SK-N-SH (cell line): ENCODE measurements around the gene ERMARD. TPM values are rescaled to one million over a fixed set of nuclear protein-coding genes. Genes with fewer than 3 reads are reported as not detected.

Source experiments
- CTCF ChIA-PET: fragments of 300-600, 350-600 bp; formaldehyde crosslinking; extraction: SDS; loops from one replicate; lab custom pipeline; 2021; lab: Yijun Ruan, JAX
- POLR2A ChIA-PET: fragments of 350-600 bp; sonication (Branson Sonifier 250); formaldehyde crosslinking; extraction: SDS; loops from one replicate; lab custom pipeline; 2020; ENCODE audit warnings: antibody characterized with exemption, inconsistent platforms; lab: Yijun Ruan, JAX
- DNase-seq: peaks from one replicate; pipeline ENCODE4 v3.0.0; 2012
- H2AFZ ChIP-seq: fragments of 200-600 bp; sonication (generic); 2 replicates; pipeline ENCODE4 v1.8.1; 2016; ENCODE audit warnings: antibody characterized with exemption, mild to moderate bottlenecking, low read depth
- H3F3A ChIP-seq: fragments of 200-600 bp; sonication (generic); replicated peaks from 2 replicates; pipeline ENCODE3; 2016; ENCODE audit warnings: antibody characterized with exemption, mild to moderate bottlenecking; ENCODE audit not compliant: insufficient read depth
- H3K27ac ChIP-seq, 2 experiments: fragments of 200-500 bp in 1 of 2; fragments of 200-600 bp in 1 of 2; sonication (Bioruptor generic) in 1 of 2; sonication (generic), shearing (Covaris generic) in 1 of 2; 2 replicates each; pipeline versions ENCODE4 v1.5.1 to v1.6.1; 2014 to 2016; ENCODE audit warnings: low read depth in 2 of 2, inconsistent platforms in 1 of 2, low read length in 1 of 2, mild to moderate bottlenecking in 1 of 2, mixed read lengths in 1 of 2
- H3K27me3 ChIP-seq: fragments of 200-600 bp; sonication (generic), shearing (Covaris generic); 2 replicates; pipeline ENCODE4 v1.6.1; 2016; ENCODE audit warnings: mixed run types; ENCODE audit not compliant: insufficient read depth
- H3K36me3 ChIP-seq, 2 experiments: fragments of 200-500 bp in 1 of 2; fragments of 200-600 bp in 1 of 2; sonication (Bioruptor generic) in 1 of 2; sonication (generic) in 1 of 2; replicated peaks in 1 of 2; 2 replicates each; pipeline versions ENCODE3 to v1.5.1; 2014 to 2016; ENCODE audit warnings: low read length in 1 of 2, mild to moderate bottlenecking in 1 of 2; ENCODE audit not compliant: insufficient read depth in 2 of 2, control insufficient read depth in 1 of 2
- H3K4me1 ChIP-seq, 2 experiments: fragments of 200-500 bp in 1 of 2; fragments of 200-600 bp in 1 of 2; sonication (Bioruptor generic) in 1 of 2; sonication (generic), shearing (Covaris generic) in 1 of 2; 2 replicates each; pipeline versions ENCODE4 v1.5.1 to v1.6.1; 2014 to 2016; ENCODE audit warnings: low read depth in 1 of 2, low read length in 1 of 2, mixed run types in 1 of 2; ENCODE audit not compliant: insufficient read depth in 2 of 2, control insufficient read depth in 1 of 2
- H3K4me2 ChIP-seq: fragments of 200-600 bp; sonication (generic), shearing (Covaris generic); 2 replicates; pipeline ENCODE4 v1.6.1; 2017; ENCODE audit warnings: mixed run types
- H3K4me3 ChIP-seq, 2 experiments: fragments of 200-500 bp in 1 of 2; fragments of 200-600 bp in 1 of 2; sonication (Bioruptor generic) in 1 of 2; sonication (generic), shearing (Covaris generic) in 1 of 2; 2 replicates each; pipeline versions ENCODE4 v1.5.1 to v1.8.1; 2014 to 2016; ENCODE audit warnings: low read depth in 2 of 2, inconsistent platforms in 1 of 2, low read length in 1 of 2, mild to moderate bottlenecking in 1 of 2, mixed read lengths in 1 of 2, moderate library complexity in 1 of 2
- H3K79me2 ChIP-seq: fragments of 200-600 bp; sonication (generic); 2 replicates; pipeline ENCODE4 v1.8.1; 2017; ENCODE audit warnings: mild to moderate bottlenecking; ENCODE audit not compliant: insufficient read depth
- H3K9ac ChIP-seq: fragments of 200-600 bp; sonication (generic); 2 replicates; pipeline ENCODE4 v1.6.1; 2017; ENCODE audit warnings: mixed run types
- H3K9me2 ChIP-seq: fragments of 200-600 bp; sonication (generic); 2 replicates; pipeline ENCODE4 v1.6.1; 2017; ENCODE audit warnings: mixed run types
- H3K9me3 ChIP-seq: fragments of 200-600 bp; sonication (generic); 2 replicates; pipeline ENCODE4 v1.6.1; 2017; ENCODE audit warnings: mixed run types, mild to moderate bottlenecking, moderate library complexity
- H4K20me1 ChIP-seq: fragments of 200-600 bp; sonication (generic); 2 replicates; pipeline ENCODE4 v1.6.1; 2017; ENCODE audit warnings: mild to moderate bottlenecking, mixed run types; ENCODE audit not compliant: insufficient read depth
- ELF1 ChIP-seq: IDR thresholded peaks from 2 replicates; pipeline ENCODE4 v1.4.0; 2012
- FOXJ3 ChIP-seq: sonication (generic); formaldehyde crosslinking; IDR thresholded peaks from 2 replicates; pipeline ENCODE4 v1.5.1; 2020; ENCODE audit warnings: mild to moderate bottlenecking, missing genetic modification reagents
- JUND ChIP-seq: IDR thresholded peaks from 2 replicates; pipeline ENCODE4 v1.4.0; 2012
- POLR2AphosphoS5 ChIP-seq: IDR thresholded peaks from 2 replicates; pipeline ENCODE4 v1.6.1; 2012; ENCODE audit warnings: low read depth, low read length
- RCOR1 ChIP-seq: fragments of 150-350 bp; IDR thresholded peaks from 2 replicates; pipeline ENCODE4 v1.6.1; 2017; ENCODE audit warnings: antibody characterized with exemption, low read length
- RXRA ChIP-seq: IDR thresholded peaks from 2 replicates; pipeline ENCODE4 v1.4.0; 2012; ENCODE audit warnings: low read depth, mild to moderate bottlenecking, borderline replicate concordance
- SIN3A ChIP-seq: IDR thresholded peaks from 2 replicates; pipeline ENCODE4 v1.6.1; 2012; ENCODE audit warnings: low read depth, mild to moderate bottlenecking, low read length, moderate library complexity, borderline replicate concordance
- SMC3 ChIP-seq: IDR thresholded peaks from 2 replicates; pipeline ENCODE4 v1.6.1; 2012; ENCODE audit warnings: low read depth, low read length, improper control_type of control experiment
- TAF1 ChIP-seq: IDR thresholded peaks from 2 replicates; pipeline ENCODE4 v1.6.1; 2012; ENCODE audit warnings: low read depth, mild to moderate bottlenecking, low read length, moderate library complexity, borderline replicate concordance
- WGBS: methylation state at CpG from one replicate; pipeline ENCODE4 v1.1.6; 2017; ENCODE audit warnings: low lambda C conversion rate; 5-methylcytosine and 5-hydroxymethylcytosine counted together
- polyA plus RNA-seq, 3 experiments: library from polyadenylated mRNA; depleted of rRNA; stranded (reverse); fragments of >200 nt; gene quantifications; 2 replicates each; pipeline ENCODE4 v1.2.3, GENCODE V29; 2012
- TF ChIP-seq, protein P1 (sequence below): IDR thresholded peaks from 2 replicates; pipeline ENCODE4 v1.4.0; 2012; ENCODE audit warnings: low read depth
- TF ChIP-seq, protein P2 (sequence below): IDR thresholded peaks from 2 replicates; pipeline ENCODE4 v1.4.0; 2012; ENCODE audit warnings: low read depth, borderline replicate concordance
- TF ChIP-seq, protein P3 (sequence below): IDR thresholded peaks from 2 replicates; pipeline ENCODE4 v1.4.0; 2012; ENCODE audit warnings: low read depth, borderline replicate concordance
- TF ChIP-seq, protein P4 (sequence below): fragments of 150-350 bp; IDR thresholded peaks from 2 replicates; pipeline ENCODE4 v1.6.1; 2017; ENCODE audit warnings: antibody characterized with exemption, low read length, low read depth, borderline replicate concordance

ERMARD gene
- polyA plus RNA-seq, 1 of the 3 experiments (the other 2 are of a cell fraction), result 43.2 TPM

DNA sequence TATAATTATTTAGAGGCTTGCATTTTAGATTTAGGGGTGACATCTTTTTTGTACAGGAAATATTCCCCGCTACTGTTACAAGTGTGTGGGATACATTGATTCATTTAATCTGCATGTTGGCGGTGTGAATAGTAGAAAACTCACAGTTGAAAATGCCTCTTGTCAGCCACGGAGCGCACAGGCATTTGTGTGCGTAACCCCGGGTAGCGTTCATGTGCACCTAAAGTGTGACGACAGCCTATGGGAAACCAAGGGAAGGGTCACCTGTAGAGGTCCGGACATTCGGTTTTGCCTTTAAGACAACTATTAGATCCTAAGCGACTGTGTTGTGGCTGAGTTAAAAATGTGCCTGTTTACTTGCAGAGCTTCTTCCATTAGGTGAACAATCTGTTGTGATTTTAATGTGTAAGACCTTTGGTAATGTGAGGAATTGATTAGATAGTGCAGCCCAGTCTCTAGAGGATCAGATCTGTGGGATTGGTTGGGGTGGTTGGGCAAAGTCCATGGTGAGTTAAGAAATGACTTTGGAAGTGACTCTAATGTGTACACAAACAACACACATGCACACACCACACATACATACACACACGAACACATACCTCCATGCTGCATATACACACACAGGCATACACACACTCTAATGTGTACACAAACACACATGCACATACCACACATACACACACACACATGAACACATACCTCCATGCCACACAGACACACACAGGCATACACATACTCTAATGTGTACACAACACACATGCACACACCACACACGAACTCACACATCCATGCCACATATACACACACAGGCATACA is 15.7 kb downstream of the ERMARD start:
- H4K20me1 ChIP-seq, result no peaks in the 10 kb centered on the region
- no peaks in the 10 kb centered on the region for H3K9me3 ChIP-seq
- H3K79me2 ChIP-seq, result no peaks in the 10 kb centered on the region
- POLR2A ChIA-PET, result no interaction called here
- H3K9ac ChIP-seq, result no peak overlapping the region
- H2AFZ ChIP-seq, result no peak overlapping the region
- H3K4me2 ChIP-seq, result no peak overlapping the region
- H3K4me1 ChIP-seq, result no peaks in the 10 kb centered on the region
- DNase-seq, result no peak
- H3F3A ChIP-seq, result no peaks in the 10 kb centered on the region
- CTCF ChIA-PET, result interaction anchor here (1.0 kb wide), 1 partner anchor 14 kb away, joined by 3 read pairs; no protein-coding TSS in a partner anchor
- no peak overlapping the region for H3K4me3 ChIP-seq
- H3K27me3 ChIP-seq, result no peaks in the 10 kb centered on the region
- H3K36me3 ChIP-seq, result peaks cover 44 to 57% of the 10 kb centered on the region in 2 experiments
- H3K27ac ChIP-seq, result no peak overlapping the region
- TF ChIP-seq, protein P1, sequence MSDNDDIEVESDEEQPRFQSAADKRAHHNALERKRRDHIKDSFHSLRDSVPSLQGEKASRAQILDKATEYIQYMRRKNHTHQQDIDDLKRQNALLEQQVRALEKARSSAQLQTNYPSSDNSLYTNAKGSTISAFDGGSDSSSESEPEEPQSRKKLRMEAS, result no peak
- TF ChIP-seq, protein P2, sequence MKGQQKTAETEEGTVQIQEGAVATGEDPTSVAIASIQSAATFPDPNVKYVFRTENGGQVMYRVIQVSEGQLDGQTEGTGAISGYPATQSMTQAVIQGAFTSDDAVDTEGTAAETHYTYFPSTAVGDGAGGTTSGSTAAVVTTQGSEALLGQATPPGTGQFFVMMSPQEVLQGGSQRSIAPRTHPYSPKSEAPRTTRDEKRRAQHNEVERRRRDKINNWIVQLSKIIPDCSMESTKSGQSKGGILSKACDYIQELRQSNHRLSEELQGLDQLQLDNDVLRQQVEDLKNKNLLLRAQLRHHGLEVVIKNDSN, result no peak
- no peak for TF ChIP-seq RXRA
- TF ChIP-seq SIN3A, result no peak
- no peak for TF ChIP-seq JUND
- no peak for TF ChIP-seq RCOR1
- TF ChIP-seq SMC3, result no peak
- TF ChIP-seq TAF1, result no peak
- TF ChIP-seq, all 33 proteins: peak for 0
- H3K9me2 ChIP-seq, result no peaks in the 10 kb centered on the region
- WGBS, result 96% methylated on average over 12 of the region's 13 CpGs

DNA sequence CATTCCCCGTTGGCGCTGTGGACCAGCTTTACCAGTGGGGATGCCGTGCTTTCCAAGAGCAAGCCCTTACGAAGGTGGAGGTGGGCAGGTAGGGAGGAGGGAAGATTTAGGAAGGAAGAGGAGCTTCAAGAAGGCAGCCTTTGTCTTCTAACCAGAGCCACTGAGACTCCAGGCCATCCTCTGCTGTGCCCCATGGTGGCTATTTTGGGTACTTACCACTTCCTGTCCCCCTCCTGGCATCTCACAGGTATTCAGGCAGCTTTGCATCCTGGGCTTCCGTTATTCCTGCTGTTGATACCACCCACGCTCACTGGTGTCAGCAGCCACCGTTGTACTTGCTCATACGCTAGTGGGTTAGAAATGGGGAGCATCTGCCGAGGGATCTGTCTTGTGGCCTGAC is 22.9 kb downstream of the ERMARD start:
- Histone ChIP-seq H3K79me2 (no peaks in the 10 kb centered on the region), H2AFZ (no peak overlapping the region), H3K27me3 (no peaks in the 10 kb centered on the region), H3K9me3 (no peaks in the 10 kb centered on the region), H3K27ac (no peak overlapping the region), H3K36me3 (peaks cover 16 to 47% of the 10 kb centered on the region in 2 experiments), H3F3A (no peaks in the 10 kb centered on the region), H3K4me2 (no peak overlapping the region), H4K20me1 (no peaks in the 10 kb centered on the region), H3K9ac (no peak overlapping the region), H3K4me1 (no peaks in the 10 kb centered on the region), H3K4me3 (no peak overlapping the region), H3K9me2 (no peaks in the 10 kb centered on the region)
- no peak for DNase-seq
- CTCF ChIA-PET, result interaction anchor here (0.6 to 5.1 kb wide), 4 partner anchors 9 to 882 kb away, joined by 3 to 26 read pairs (median 4); no protein-coding TSS in a partner anchor
- no peak for TF ChIP-seq FOXJ3 (CRISPR knock-in tag)
- no peak for TF ChIP-seq POLR2AphosphoS5
- no peak for TF ChIP-seq ELF1
- TF ChIP-seq, protein P3, sequence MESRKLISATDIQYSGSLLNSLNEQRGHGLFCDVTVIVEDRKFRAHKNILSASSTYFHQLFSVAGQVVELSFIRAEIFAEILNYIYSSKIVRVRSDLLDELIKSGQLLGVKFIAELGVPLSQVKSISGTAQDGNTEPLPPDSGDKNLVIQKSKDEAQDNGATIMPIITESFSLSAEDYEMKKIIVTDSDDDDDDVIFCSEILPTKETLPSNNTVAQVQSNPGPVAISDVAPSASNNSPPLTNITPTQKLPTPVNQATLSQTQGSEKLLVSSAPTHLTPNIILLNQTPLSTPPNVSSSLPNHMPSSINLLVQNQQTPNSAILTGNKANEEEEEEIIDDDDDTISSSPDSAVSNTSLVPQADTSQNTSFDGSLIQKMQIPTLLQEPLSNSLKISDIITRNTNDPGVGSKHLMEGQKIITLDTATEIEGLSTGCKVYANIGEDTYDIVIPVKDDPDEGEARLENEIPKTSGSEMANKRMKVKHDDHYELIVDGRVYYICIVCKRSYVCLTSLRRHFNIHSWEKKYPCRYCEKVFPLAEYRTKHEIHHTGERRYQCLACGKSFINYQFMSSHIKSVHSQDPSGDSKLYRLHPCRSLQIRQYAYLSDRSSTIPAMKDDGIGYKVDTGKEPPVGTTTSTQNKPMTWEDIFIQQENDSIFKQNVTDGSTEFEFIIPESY, result no peak
- TF ChIP-seq, protein P4, sequence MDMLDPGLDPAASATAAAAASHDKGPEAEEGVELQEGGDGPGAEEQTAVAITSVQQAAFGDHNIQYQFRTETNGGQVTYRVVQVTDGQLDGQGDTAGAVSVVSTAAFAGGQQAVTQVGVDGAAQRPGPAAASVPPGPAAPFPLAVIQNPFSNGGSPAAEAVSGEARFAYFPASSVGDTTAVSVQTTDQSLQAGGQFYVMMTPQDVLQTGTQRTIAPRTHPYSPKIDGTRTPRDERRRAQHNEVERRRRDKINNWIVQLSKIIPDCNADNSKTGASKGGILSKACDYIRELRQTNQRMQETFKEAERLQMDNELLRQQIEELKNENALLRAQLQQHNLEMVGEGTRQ, result no peak
- POLR2A ChIA-PET, result no interaction called here
- 82% methylated on average over 6 of the region's 9 CpGs for WGBS
